CD14-positive monocyte (primary cell): Measurements from ENCODE around the gene OLR1. TPM values are rescaled to one million over a fixed set of nuclear protein-coding genes. Genes with fewer than 3 reads are reported as not detected.
A peak's percentile ranks its signal among the peaks of the same experiment; 100 is the strongest.

Experiments used
- DNase-seq, 3 donors: peaks; one replicate each; pipeline ENCODE4 v3.0.0-alpha.2; 2011 to 2022
- H2AFZ ChIP-seq: 2 replicates; pipeline ENCODE4 v1.6.0; 2012; ENCODE audit warnings: mild to moderate bottlenecking, low read depth, low read length, inconsistent platforms; ENCODE audit not compliant: insufficient read depth, poor library complexity, severe bottlenecking
- H3K27ac ChIP-seq, 2 donors: 1 replicate in 1 of 2; 2 replicates in 1 of 2; pipeline ENCODE4 v1.5.1; 2012 to 2013; ENCODE audit warnings: low read length in 2 of 2, control low read depth in 1 of 2, inconsistent platforms in 1 of 2, low read depth in 1 of 2, mild to moderate bottlenecking in 1 of 2
- H3K27me3 ChIP-seq, 2 donors: one replicate each; pipeline versions ENCODE4 v1.6.0 to v1.6.1; 2011 to 2013; ENCODE audit warnings: low read length in 2 of 2; ENCODE audit not compliant: control insufficient read depth in 2 of 2, insufficient read depth in 2 of 2
- H3K36me3 ChIP-seq, 2 donors: replicated peaks in 1 of 2; 1 replicate in 1 of 2; 2 replicates in 1 of 2; pipeline versions ENCODE4 v1.5.1 to v1.6.1; 2012 to 2013; ENCODE audit warnings: low read length in 2 of 2, control low read depth in 1 of 2, inconsistent platforms in 1 of 2, mild to moderate bottlenecking in 1 of 2; ENCODE audit not compliant: insufficient read depth in 2 of 2, control insufficient read depth in 1 of 2
- H3K4me1 ChIP-seq, 2 donors: 1 replicate in 1 of 2; 2 replicates in 1 of 2; pipeline versions ENCODE4 v1.5.1 to v1.6.1; 2012 to 2013; ENCODE audit warnings: low read length in 2 of 2, control low read depth in 1 of 2, inconsistent platforms in 1 of 2, mild to moderate bottlenecking in 1 of 2, moderate library complexity in 1 of 2; ENCODE audit not compliant: insufficient read depth in 2 of 2, control insufficient read depth in 1 of 2
- H3K4me2 ChIP-seq: replicated peaks from 2 replicates; pipeline ENCODE3; 2012; ENCODE audit warnings: low read length, moderate library complexity, mild to moderate bottlenecking; ENCODE audit not compliant: poor library complexity, severe bottlenecking; ENCODE audit errors: extremely low read depth
- H3K4me3 ChIP-seq, 3 experiments: fragments of 200-600 bp in 1 of 3; sonication (generic) in 1 of 3; replicated peaks in 1 of 3; 1 replicate in 2 of 3; 2 replicates in 1 of 3; pipeline ENCODE4 v1.5.1; 2011 to 2013; ENCODE audit warnings: low read length in 3 of 3, mild to moderate bottlenecking in 3 of 3, control low read depth in 2 of 3, low read depth in 2 of 3, inconsistent platforms in 1 of 3, moderate library complexity in 1 of 3
- H3K79me2 ChIP-seq: 2 replicates; pipeline ENCODE4 v1.6.0; 2012; ENCODE audit warnings: mild to moderate bottlenecking, control low read depth, inconsistent platforms, low read length, moderate library complexity; ENCODE audit not compliant: insufficient read depth
- H3K9ac ChIP-seq: 2 replicates; pipeline ENCODE4 v1.6.0; 2017; ENCODE audit warnings: low read length, mild to moderate bottlenecking; ENCODE audit not compliant: insufficient read depth, poor library complexity, severe bottlenecking
- H3K9me3 ChIP-seq, 2 donors: replicated peaks in 1 of 2; 1 replicate in 1 of 2; 2 replicates in 1 of 2; pipeline versions ENCODE4 v1.5.1 to v1.6.1; 2012 to 2013; ENCODE audit warnings: low read length in 2 of 2, control low read depth in 1 of 2; ENCODE audit not compliant: control insufficient read depth in 1 of 2, insufficient read depth in 1 of 2
- H4K20me1 ChIP-seq: 2 replicates; pipeline ENCODE4 v1.6.0; 2012; ENCODE audit warnings: mild to moderate bottlenecking, low read length, control low read depth, moderate library complexity; ENCODE audit not compliant: insufficient read depth
- H3K27ac Mint-ChIP-seq, 7 donors: one replicate each; pipeline ENCODE4 v1.8.0; 2020; ENCODE audit warnings: mild to moderate bottlenecking in 7 of 7, mixed read lengths in 7 of 7, moderate library complexity in 6 of 7, inconsistent platforms in 2 of 7
- H3K27me3 Mint-ChIP-seq, 3 donors: one replicate each; pipeline ENCODE4 v1.8.0; 2021 to 2022; ENCODE audit warnings: low read depth in 3 of 3, mild to moderate bottlenecking in 3 of 3, mixed read lengths in 3 of 3, moderate library complexity in 3 of 3, inconsistent platforms in 1 of 3
- H3K36me3 Mint-ChIP-seq, 2 donors: one replicate each; pipeline ENCODE4 v1.8.0; 2020; ENCODE audit warnings: mixed read lengths in 2 of 2, inconsistent platforms in 1 of 2, mild to moderate bottlenecking in 1 of 2
- H3K4me1 Mint-ChIP-seq: one replicate; pipeline ENCODE4 v1.8.0; 2020; ENCODE audit warnings: mild to moderate bottlenecking, mixed read lengths
- H3K4me3 Mint-ChIP-seq, 2 donors: one replicate each; pipeline ENCODE4 v1.8.0; 2020; ENCODE audit warnings: mild to moderate bottlenecking in 2 of 2, mixed read lengths in 2 of 2, moderate library complexity in 1 of 2
- H3K9me3 Mint-ChIP-seq, 7 donors: one replicate each; pipeline ENCODE4 v1.8.0; 2020 to 2022; ENCODE audit warnings: mixed read lengths in 7 of 7, mild to moderate bottlenecking in 6 of 7, moderate library complexity in 6 of 7, inconsistent platforms in 2 of 7
- WGBS: methylation state at CpG from one replicate; pipeline ENCODE4 v1.1.5; 2013; ENCODE audit warnings: missing lambda C conversion rate; ENCODE audit not compliant: insufficient coverage; 5-methylcytosine and 5-hydroxymethylcytosine counted together
- intact Hi-C, 2 donors: fragments of 100-400 bp; cut with micrococcal nuclease; formaldehyde crosslinking; loops; one replicate each; pipeline versions ENCODE4 v1.15.0 to v1.15.1; 2023
- polyA minus RNA-seq: library from RNA; depleted of rRNA, polyadenylated mRNA; stranded (reverse); fragments of >200 nt; gene quantifications from 2 replicates; pipeline ENCODE4 v1.2.3, GENCODE V29; 2012
- polyA plus RNA-seq, 3 donors: library from polyadenylated mRNA; depleted of rRNA in 1 of 3; unstranded in 2 of 3; stranded (reverse) in 1 of 3; fragments of 300-500 nt in 2 of 3; fragments of >200 nt in 1 of 3; fragmentation: Illumina TruSeq in 2 of 3; gene quantifications; 1 replicate in 2 of 3; 2 replicates in 1 of 3; pipeline ENCODE4 v1.2.3, GENCODE V29; 2012 to 2021
- total RNA-seq, 12 experiments: library from RNA in 1 of 12; stranded (reverse) in 1 of 12; fragments of 120-200 nt in 1 of 12; gene quantifications; one replicate each; pipeline ENCODE4 v1.2.4 and lab custom pipeline; 2013 to 2026; ENCODE audit warnings: mixed read lengths in 6 of 12, inconsistent platforms in 1 of 12
- TF ChIP-seq, protein P1 (sequence below): fragments of 200-600 bp; IDR thresholded peaks from one replicate; pipeline ENCODE4 v1.8.0; 2022; ENCODE audit warnings: antibody characterized with exemption, mild to moderate bottlenecking

The OLR1 gene
- 5.4 TPM for total RNA-seq (2013)
- polyA plus RNA-seq = 10 to 100 TPM in 1 of 3 donors, under 1 TPM in 2; 0.88 to 12.9 (median 0.99) TPM
- polyA minus RNA-seq = 18.7 and 29.9 TPM in 2 replicates
- total RNA-seq (lab: John Stamatoyannopoulos, UW) = 482 to 3,514 (median 912) reads per million in 11 experiments

DNA sequence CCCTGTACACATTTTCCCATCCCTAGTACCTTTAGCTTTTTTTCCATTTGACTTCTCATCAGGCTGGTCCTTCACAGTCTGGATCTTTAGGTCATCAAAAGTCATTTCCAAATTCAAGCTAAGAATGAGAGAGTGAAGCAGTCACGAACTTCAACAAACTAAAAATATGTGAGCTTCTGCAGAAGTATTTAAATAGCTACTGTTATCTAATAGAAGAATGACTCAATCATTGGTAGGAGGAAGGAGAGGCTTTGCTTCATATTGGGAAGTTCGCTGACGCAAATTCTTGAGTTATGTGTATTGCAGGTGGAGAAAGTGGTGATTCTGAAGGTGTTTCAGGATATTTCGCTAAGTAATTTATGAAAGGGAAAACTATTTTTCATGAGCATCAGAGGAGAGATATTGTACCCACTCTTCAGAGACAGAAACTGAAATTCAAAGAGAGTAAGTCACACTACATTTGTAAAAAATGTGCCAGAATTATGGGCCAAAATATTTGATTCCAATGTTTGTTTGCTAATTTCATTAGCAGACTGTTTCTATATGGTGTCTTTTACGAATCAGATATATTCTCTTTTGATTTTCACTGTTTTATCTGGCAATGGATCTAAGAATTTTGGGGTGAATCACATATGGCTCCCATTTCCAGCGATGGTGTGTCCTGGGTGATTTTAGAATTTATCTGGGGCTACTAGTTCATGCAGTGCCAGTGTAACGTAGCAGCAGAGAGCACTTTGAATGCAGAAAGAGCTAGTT lies at the start of gene OLR1:
Gene OLR1 (minus strand): TSS at position 160 of the 756 bp plus-strand sequence. CDS start 55 bp downstream, at position 105.
- intact Hi-C loops = loop anchor here in 1 of 2 donors (2.0 kb wide), 1 partner anchor 15 kb away; no protein-coding TSS in a partner anchor
- Histone ChIP-seq H3K79me2 (no peaks in the 10 kb centered on the region), H4K20me1 (no peaks in the 10 kb centered on the region), H3K4me1 (peaks cover 34 to 36% of the 10 kb centered on the region in 2 donors), H3K27ac (peak within 1 kb of the TSS in 1 of 2 donors; percentile 64), H3K4me2 (peak within 1 kb of the TSS; percentile 52), H3K4me3 (peak within 1 kb of the TSS in 2 of 3 experiments; percentile 27 to 58), H3K27me3 (no peaks in the 10 kb centered on the region), H2AFZ (no peak within 1 kb of the TSS), H3K9ac (no peak within 1 kb of the TSS), H3K9me3 (no peaks in the 10 kb centered on the region), H3K36me3 (no peaks in the 10 kb centered on the region)
- Mint-ChIP-seq H3K4me1 (peaks cover 37% of the 10 kb centered on the region), H3K27me3 (no peaks in the 10 kb centered on the region), H3K9me3 (peaks cover 0 to 2% (median 0%) of the 10 kb centered on the region in 7 donors), H3K27ac (peak within 1 kb of the TSS; percentile 54 to 86 (median 78)), H3K4me3 (peak within 1 kb of the TSS; percentile 44 to 65), H3K36me3 (no peaks in the 10 kb centered on the region)
- WGBS = 100% methylated on average over 1 of the region's 7 CpGs
- DNase-seq = peak; percentile 50 to 92 (median 91)
- TF ChIP-seq, protein P1, sequence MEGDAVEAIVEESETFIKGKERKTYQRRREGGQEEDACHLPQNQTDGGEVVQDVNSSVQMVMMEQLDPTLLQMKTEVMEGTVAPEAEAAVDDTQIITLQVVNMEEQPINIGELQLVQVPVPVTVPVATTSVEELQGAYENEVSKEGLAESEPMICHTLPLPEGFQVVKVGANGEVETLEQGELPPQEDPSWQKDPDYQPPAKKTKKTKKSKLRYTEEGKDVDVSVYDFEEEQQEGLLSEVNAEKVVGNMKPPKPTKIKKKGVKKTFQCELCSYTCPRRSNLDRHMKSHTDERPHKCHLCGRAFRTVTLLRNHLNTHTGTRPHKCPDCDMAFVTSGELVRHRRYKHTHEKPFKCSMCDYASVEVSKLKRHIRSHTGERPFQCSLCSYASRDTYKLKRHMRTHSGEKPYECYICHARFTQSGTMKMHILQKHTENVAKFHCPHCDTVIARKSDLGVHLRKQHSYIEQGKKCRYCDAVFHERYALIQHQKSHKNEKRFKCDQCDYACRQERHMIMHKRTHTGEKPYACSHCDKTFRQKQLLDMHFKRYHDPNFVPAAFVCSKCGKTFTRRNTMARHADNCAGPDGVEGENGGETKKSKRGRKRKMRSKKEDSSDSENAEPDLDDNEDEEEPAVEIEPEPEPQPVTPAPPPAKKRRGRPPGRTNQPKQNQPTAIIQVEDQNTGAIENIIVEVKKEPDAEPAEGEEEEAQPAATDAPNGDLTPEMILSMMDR = no peak

DNA sequence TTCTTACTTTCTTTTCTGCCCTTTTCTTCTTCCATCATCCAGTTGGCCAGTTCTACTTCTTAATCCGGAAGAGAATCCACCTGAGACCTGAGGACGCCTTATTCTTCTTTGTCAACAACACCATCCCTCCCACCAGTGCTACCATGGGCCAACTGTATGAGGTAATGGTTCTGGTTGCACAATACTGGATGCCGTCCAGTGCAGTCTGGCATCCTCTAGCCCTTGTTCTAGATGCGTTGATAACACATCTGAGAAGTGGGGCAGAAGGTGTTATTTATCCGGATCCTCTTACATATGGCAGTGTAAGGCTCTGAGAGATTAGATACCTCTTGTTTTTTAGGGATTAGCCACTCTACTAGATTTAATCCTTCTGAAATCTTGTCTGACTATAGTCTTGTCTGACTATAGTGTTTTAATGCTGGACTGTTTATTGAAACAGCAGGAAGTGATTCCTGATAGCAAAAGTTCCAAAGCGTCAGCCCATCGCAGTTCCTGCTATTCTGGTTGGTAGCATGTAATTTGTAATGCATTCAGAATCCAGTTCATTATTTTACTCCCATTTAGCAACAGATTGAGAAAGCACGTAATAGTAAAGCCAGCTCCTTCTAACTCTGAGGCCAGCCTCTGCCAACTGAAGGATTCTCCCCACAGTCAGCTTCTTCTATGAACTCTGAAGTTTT lies 48.6 kb upstream of the OLR1 start:
- Histone ChIP-seq H3K27ac (no peak overlapping the region), H3K9me3 (no peaks in the 10 kb centered on the region), H3K4me1 (no peaks in the 10 kb centered on the region), H2AFZ (no peak overlapping the region), H3K4me3 (no peak overlapping the region), H3K4me2 (no peak overlapping the region), H3K27me3 (no peaks in the 10 kb centered on the region), H3K79me2 (no peaks in the 10 kb centered on the region), H3K36me3 (peaks cover 52 to 72% of the 10 kb centered on the region in 2 donors), H4K20me1 (peaks cover 11% of the 10 kb centered on the region), H3K9ac (no peak overlapping the region)
- Mint-ChIP-seq H3K9me3 (peaks cover 0 to 3% (median 0%) of the 10 kb centered on the region in 7 donors), H3K36me3 (peaks cover 73 to 74% of the 10 kb centered on the region in 2 donors), H3K4me3 (no peak overlapping the region), H3K4me1 (peaks cover 2% of the 10 kb centered on the region), H3K27me3 (peaks cover 0 to 1% (median 0%) of the 10 kb centered on the region in 3 donors), H3K27ac (peak overlapping the region in 1 of 7 donors; percentile 13)
- intact Hi-C loops = no loop called here
- no CpG with 5 or more reads among the region's 8 CpGs for WGBS
- TF ChIP-seq, protein P1 = no peak
- DNase-seq = no peak
